Measurements from ENCODE around the gene MAP3K13.
A peak's percentile ranks its signal among the peaks of the same experiment; 100 is the strongest.
"Not testable (repeated sequence)": the region's sequence is repeated elsewhere in the genome, so short reads cannot be mapped to it uniquely, and the experiment has no call there.

Gene MAP3K13

GRCh38 chr3:185457376-185457775 lies 94.4 kb downstream of the MAP3K13 start:
- no peak for DNase-seq

GRCh38 chr3:185460309-185460708 lies 97.4 kb downstream of the MAP3K13 start:
- DNase-seq: no peak

- no peak for DNase-seq
These were observed 97.9 kb downstream of the MAP3K13 start for GRCh38 chr3:185460719-185461350.

- DNase-seq: no peak
These were observed 102.5 kb downstream of the MAP3K13 start for GRCh38 chr3:185465471-185465870.

GRCh38 chr3:185466123-185466522 lies 103.2 kb downstream of the MAP3K13 start:
- not testable (repeated sequence) for DNase-seq

- DNase-seq: no peak
These were observed 106.6 kb downstream of the MAP3K13 start for GRCh38 chr3:185469542-185469941.

- no peak for DNase-seq
These were observed 107.4 kb downstream of the MAP3K13 start for GRCh38 chr3:185470323-185470722.

GRCh38 chr3:185473290-185473815 lies 110.4 kb downstream of the MAP3K13 start:
- DNase-seq: no peak

GRCh38 chr3:185474922-185475321 lies 112.0 kb downstream of the MAP3K13 start:
- DNase-seq: not testable (repeated sequence)

- DNase-seq: no peak
These were observed 114.4 kb downstream of the MAP3K13 start for GRCh38 chr3:185477316-185477715.

- DNase-seq: no peak
These were observed 116.5 kb downstream of the MAP3K13 start for GRCh38 chr3:185479373-185479945.

- no peak for DNase-seq
These were observed 121.4 kb downstream of the MAP3K13 start for GRCh38 chr3:185484296-185484695.

- DNase-seq: no peak
These were observed 123.5 kb downstream of the MAP3K13 start for GRCh38 chr3:185486394-185486793.

GRCh38 chr3:185488465-185488864 lies 125.5 kb downstream of the MAP3K13 start:
- DNase-seq: no peak

- DNase-seq: no peak
These were observed 126.5 kb downstream of the MAP3K13 start for GRCh38 chr3:185489462-185489861.

- no peak for DNase-seq
These were observed 127.3 kb downstream of the MAP3K13 start for GRCh38 chr3:185490241-185490640.

- DNase-seq: peak; percentile 97
These were observed 135.8 kb downstream of the MAP3K13 start, which contains the start of gene TMEM41A for GRCh38 chr3:185498503-185499396. TSS of gene TMEM41A (minus strand) at chr3:185499035. CDS start at chr3:185498961, 74 bp downstream.

GRCh38 chr3:185502987-185503386 lies 140.1 kb downstream of the MAP3K13 start:
- DNase-seq: no peak

GRCh38 chr3:185503521-185503920 lies 140.6 kb downstream of the MAP3K13 start:
- no peak for DNase-seq

- no peak for DNase-seq
These were observed 141.7 kb downstream of the MAP3K13 start for GRCh38 chr3:185504636-185505035.

- no peak for DNase-seq
These were observed 144.9 kb downstream of the MAP3K13 start for GRCh38 chr3:185507883-185508282.

GRCh38 chr3:185508335-185508991 lies 145.5 kb downstream of the MAP3K13 start:
- DNase-seq: no peak

- no peak for DNase-seq
These were observed 148.8 kb downstream of the MAP3K13 start for GRCh38 chr3:185511711-185512110.
